ENCODE measurements around the gene SBF2. TPM values are rescaled to one million over a fixed set of nuclear protein-coding genes. Genes with fewer than 3 reads are reported as not detected.

Gene SBF2
- total RNA-seq, 1 donor from 2014 or later: 12.0 TPM

GRCh38 chr11:10049756-10050155, 244.3 kb downstream of the SBF2 start:
- Mint-ChIP-seq H3K27ac (no peak overlapping the region), H3K9me3 (peaks cover 2% of the 10 kb centered on the region), H3K4me3 (no peak overlapping the region), H3K4me1 (peaks cover 2% of the 10 kb centered on the region), H3K27me3 (no peaks in the 10 kb centered on the region), H3K36me3 (ENCODE audit: low read depth) (no peaks in the 10 kb centered on the region)
- DNase-seq: no peak
- no peak for ATAC-seq (ENCODE audit: low read depth)
- POLR2A ChIA-PET: no interaction called here
- CTCF ChIA-PET: no interaction called here
- no peak for TF ChIP-seq CTCF (IDR thresholded peaks at IDR 0.05)
- intact Hi-C loops (cut with micrococcal nuclease): no loop called here

- H3K4me3 Mint-ChIP-seq: no peak overlapping the region
- ChIA-PET CTCF (no interaction called here), POLR2A (no interaction called here)
- H3K27ac Mint-ChIP-seq: no peak overlapping the region
- peaks cover 6% of the 10 kb centered on the region for H3K9me3 Mint-ChIP-seq
- H3K36me3 Mint-ChIP-seq (ENCODE audit: low read depth): no peaks in the 10 kb centered on the region
- ATAC-seq (ENCODE audit: low read depth) (no peak), DNase-seq (no peak)
- TF ChIP-seq CTCF (IDR thresholded peaks at IDR 0.05): no peak
- H3K4me1 Mint-ChIP-seq: peaks cover 2% of the 10 kb centered on the region
- H3K27me3 Mint-ChIP-seq: no peaks in the 10 kb centered on the region
- intact Hi-C loops (cut with micrococcal nuclease): no loop called here
Observed at GRCh38 chr11:10048350-10048749, 245.7 kb downstream of the SBF2 start.

- Mint-ChIP-seq H3K27me3 (no peaks in the 10 kb centered on the region), H3K36me3 (ENCODE audit: low read depth) (peaks cover 12% of the 10 kb centered on the region), H3K4me3 (no peak overlapping the region), H3K27ac (no peak overlapping the region), H3K9me3 (peaks cover 9% of the 10 kb centered on the region), H3K4me1 (peaks cover 14% of the 10 kb centered on the region)
- ATAC-seq (ENCODE audit: low read depth) (no peak), DNase-seq (no peak)
- POLR2A ChIA-PET: no interaction called here
- intact Hi-C loops (cut with micrococcal nuclease): no loop called here
- TF ChIP-seq CTCF (IDR thresholded peaks at IDR 0.05): no peak
- CTCF ChIA-PET: no interaction called here
Observed at GRCh38 chr11:10044618-10045017, 249.4 kb downstream of the SBF2 start.

DNA sequence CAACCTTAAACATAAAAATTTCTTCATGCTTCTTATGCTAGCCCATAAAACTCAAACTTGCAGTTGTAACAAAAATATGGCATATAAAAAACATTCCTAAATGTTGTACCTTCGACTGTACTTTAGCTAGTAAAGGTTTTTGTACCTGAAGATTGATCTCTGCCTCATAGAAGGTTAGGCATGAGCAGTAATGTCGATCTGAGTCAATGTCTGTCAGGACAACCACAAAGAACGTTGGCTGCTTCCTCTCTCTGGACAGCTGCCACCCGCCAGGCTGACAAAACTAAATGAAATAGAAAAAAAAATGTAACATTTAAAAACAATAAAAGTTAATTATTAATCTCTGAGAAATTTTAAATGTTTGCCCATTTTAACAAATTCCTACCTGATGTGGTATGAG, 251.3 kb downstream of the SBF2 start:
- DNase-seq (no peak), ATAC-seq (ENCODE audit: low read depth) (no peak)
- H3K4me3 Mint-ChIP-seq: no peak overlapping the region
- peaks cover 9% of the 10 kb centered on the region for H3K9me3 Mint-ChIP-seq
- H3K27ac Mint-ChIP-seq: no peak overlapping the region
- H3K36me3 Mint-ChIP-seq (ENCODE audit: low read depth): peaks cover 12% of the 10 kb centered on the region
- intact Hi-C loops (cut with micrococcal nuclease): no loop called here
- peaks cover 14% of the 10 kb centered on the region for H3K4me1 Mint-ChIP-seq
- ChIA-PET CTCF (no interaction called here), POLR2A (no interaction called here)
- no peak for TF ChIP-seq CTCF (IDR thresholded peaks at IDR 0.05)
- no peaks in the 10 kb centered on the region for H3K27me3 Mint-ChIP-seq

DNA sequence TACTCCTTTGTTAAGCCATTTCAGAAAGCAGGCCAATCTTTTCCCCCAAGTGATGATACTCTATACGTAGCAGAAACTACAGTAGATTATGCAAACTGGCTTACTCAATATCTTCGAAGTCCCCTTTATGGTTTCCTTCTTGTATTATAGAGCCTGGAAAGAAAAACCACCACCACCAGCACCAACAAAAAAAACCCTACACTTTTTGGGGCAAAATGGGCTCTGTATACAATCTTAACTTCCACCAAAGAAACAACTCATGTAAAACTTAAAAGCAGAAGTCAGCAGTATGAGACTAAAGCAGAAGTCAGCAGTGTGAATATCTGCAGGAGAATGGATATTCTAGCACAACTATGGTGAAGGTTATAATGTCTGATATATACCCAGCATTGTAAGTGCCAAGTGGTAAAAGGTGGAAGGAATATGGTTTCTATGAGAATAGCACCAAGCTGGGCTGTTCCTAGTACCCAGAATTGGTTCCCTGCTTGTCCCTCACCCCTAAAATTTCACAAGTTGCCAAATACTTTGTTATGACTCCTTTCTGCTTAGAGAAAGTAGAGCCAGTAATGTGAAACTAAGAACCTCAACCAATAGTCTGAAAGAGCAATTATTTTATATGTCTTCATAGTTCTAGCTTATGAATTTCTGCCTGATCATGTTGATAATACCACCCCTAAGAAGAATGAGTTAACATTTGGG, 252.1 kb downstream of the SBF2 start:
- Mint-ChIP-seq H3K27ac (no peak overlapping the region), H3K4me3 (no peak overlapping the region), H3K9me3 (peaks cover 7% of the 10 kb centered on the region), H3K27me3 (no peaks in the 10 kb centered on the region), H3K36me3 (ENCODE audit: low read depth) (peaks cover 12% of the 10 kb centered on the region), H3K4me1 (peaks cover 14% of the 10 kb centered on the region)
- no peak for TF ChIP-seq CTCF (IDR thresholded peaks at IDR 0.05)
- ATAC-seq (ENCODE audit: low read depth): no peak
- POLR2A ChIA-PET: interaction anchor here (0.5 kb wide), 1 partner anchor 120 kb away, joined by 6 read pairs; no protein-coding TSS in a partner anchor
- intact Hi-C loops (cut with micrococcal nuclease): no loop called here
- CTCF ChIA-PET: no interaction called here
- no peak for DNase-seq
